ENCODE data around the gene FKBP8.

FKBP8 gene

GRCh38 chr19:18501351-18501750 is 42.0 kb downstream of the FKBP8 start (continued):
- TF ChIP-seq, protein P1, sequence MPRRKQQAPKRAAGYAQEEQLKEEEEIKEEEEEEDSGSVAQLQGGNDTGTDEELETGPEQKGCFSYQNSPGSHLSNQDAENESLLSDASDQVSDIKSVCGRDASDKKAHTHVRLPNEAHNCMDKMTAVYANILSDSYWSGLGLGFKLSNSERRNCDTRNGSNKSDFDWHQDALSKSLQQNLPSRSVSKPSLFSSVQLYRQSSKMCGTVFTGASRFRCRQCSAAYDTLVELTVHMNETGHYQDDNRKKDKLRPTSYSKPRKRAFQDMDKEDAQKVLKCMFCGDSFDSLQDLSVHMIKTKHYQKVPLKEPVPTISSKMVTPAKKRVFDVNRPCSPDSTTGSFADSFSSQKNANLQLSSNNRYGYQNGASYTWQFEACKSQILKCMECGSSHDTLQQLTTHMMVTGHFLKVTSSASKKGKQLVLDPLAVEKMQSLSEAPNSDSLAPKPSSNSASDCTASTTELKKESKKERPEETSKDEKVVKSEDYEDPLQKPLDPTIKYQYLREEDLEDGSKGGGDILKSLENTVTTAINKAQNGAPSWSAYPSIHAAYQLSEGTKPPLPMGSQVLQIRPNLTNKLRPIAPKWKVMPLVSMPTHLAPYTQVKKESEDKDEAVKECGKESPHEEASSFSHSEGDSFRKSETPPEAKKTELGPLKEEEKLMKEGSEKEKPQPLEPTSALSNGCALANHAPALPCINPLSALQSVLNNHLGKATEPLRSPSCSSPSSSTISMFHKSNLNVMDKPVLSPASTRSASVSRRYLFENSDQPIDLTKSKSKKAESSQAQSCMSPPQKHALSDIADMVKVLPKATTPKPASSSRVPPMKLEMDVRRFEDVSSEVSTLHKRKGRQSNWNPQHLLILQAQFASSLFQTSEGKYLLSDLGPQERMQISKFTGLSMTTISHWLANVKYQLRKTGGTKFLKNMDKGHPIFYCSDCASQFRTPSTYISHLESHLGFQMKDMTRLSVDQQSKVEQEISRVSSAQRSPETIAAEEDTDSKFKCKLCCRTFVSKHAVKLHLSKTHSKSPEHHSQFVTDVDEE (CRISPR knock-in tag; IDR thresholded peaks at IDR 0.05): no peak
- TF ChIP-seq RARB (CRISPR knock-in tag; IDR thresholded peaks at IDR 0.05): no peak
- no peak for TF ChIP-seq ZFP3 (CRISPR knock-in tag; IDR thresholded peaks at IDR 0.05)
- no peak for TF ChIP-seq TCF4 (CRISPR knock-in tag; IDR thresholded peaks at IDR 0.05; ENCODE audit: borderline replicate concordance)
- no peak for TF ChIP-seq ZC3H10 (CRISPR knock-in tag; IDR thresholded peaks at IDR 0.05)
- no peak for TF ChIP-seq ZFP30 (CRISPR knock-in tag; IDR thresholded peaks at IDR 0.05)

GRCh38 chr19:18500799-18501198 is 42.6 kb downstream of the FKBP8 start:
- no peak for ATAC-seq
- no peak for TF ChIP-seq ZC3H10 (CRISPR knock-in tag; IDR thresholded peaks at IDR 0.05)
- no peak for TF ChIP-seq SNAI2 (CRISPR knock-in tag; IDR thresholded peaks at IDR 0.05)

DNA sequence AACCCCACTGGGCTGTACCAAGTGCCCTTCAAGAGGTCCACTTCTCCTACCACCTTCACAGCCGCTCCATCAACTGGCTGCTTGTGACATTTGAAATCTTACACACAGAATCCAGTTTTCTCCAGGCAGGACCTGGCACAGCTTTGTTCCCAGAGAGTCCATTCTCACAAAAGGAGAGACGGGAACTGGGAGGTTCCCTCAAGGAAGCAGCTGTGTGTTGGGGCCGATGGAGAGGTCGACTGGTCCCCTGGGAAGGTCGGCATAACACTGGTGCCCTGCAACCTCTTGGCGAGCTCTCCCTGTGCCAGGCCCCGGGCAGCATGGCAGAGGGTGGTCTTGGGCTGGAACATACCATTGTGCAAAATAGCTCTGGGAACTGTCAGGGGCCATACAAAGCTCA is 43.0 kb downstream of the FKBP8 start:
- TF ChIP-seq CSRNP3 (CRISPR knock-in tag; IDR thresholded peaks at IDR 0.05) (no peak), ESRRG (CRISPR knock-in tag; IDR thresholded peaks at IDR 0.05) (no peak), POU6F1 (CRISPR knock-in tag; IDR thresholded peaks at IDR 0.05; ENCODE audit: borderline replicate concordance, low read depth) (no peak), CSDC2 (CRISPR knock-in tag; IDR thresholded peaks at IDR 0.05) (no peak), ZNF565 (CRISPR knock-in tag; conservative IDR thresholded peaks at IDR 0.05; ENCODE audit: low read depth) (no peak), ZNF70 (CRISPR knock-in tag; IDR thresholded peaks at IDR 0.05) (no peak), OSR1 (CRISPR knock-in tag; IDR thresholded peaks at IDR 0.05) (no peak)
- no peak for ATAC-seq

- ATAC-seq: no peak
Observed at GRCh38 chr19:18499055-18499775, 44.2 kb downstream of the FKBP8 start.

More at GRCh38 chr19:18499055-18499775, 44.2 kb downstream of the FKBP8 start:
- TF ChIP-seq PPARA (CRISPR knock-in tag; IDR thresholded peaks at IDR 0.05; ENCODE audit: borderline replicate concordance): no peak
- no peak for TF ChIP-seq GLIS3 (CRISPR knock-in tag; IDR thresholded peaks at IDR 0.05)
- no peak for TF ChIP-seq CSDC2 (CRISPR knock-in tag; IDR thresholded peaks at IDR 0.05)
- no peak for TF ChIP-seq RARB (CRISPR knock-in tag; IDR thresholded peaks at IDR 0.05)
- TF ChIP-seq ZNF8 (CRISPR knock-in tag; IDR thresholded peaks at IDR 0.05): no peak
- TF ChIP-seq ESRRG (CRISPR knock-in tag; IDR thresholded peaks at IDR 0.05): no peak
- no peak for TF ChIP-seq ZC3H10 (CRISPR knock-in tag; IDR thresholded peaks at IDR 0.05)
- no peak for TF ChIP-seq ISL1 (CRISPR knock-in tag; IDR thresholded peaks at IDR 0.05)
- TF ChIP-seq TOX (CRISPR knock-in tag; IDR thresholded peaks at IDR 0.05; ENCODE audit: borderline replicate concordance): no peak
- TF ChIP-seq CSRNP3 (CRISPR knock-in tag; IDR thresholded peaks at IDR 0.05): no peak
- TF ChIP-seq, protein P1 (CRISPR knock-in tag; IDR thresholded peaks at IDR 0.05): no peak
- no peak for TF ChIP-seq ZNF70 (CRISPR knock-in tag; IDR thresholded peaks at IDR 0.05)
- no peak for TF ChIP-seq TCF4 (CRISPR knock-in tag; IDR thresholded peaks at IDR 0.05; ENCODE audit: borderline replicate concordance)
- TF ChIP-seq ARNTL (CRISPR knock-in tag; IDR thresholded peaks at IDR 0.05; ENCODE audit: borderline replicate concordance, low read depth): no peak
- no peak for TF ChIP-seq ZNF565 (CRISPR knock-in tag; conservative IDR thresholded peaks at IDR 0.05; ENCODE audit: low read depth)
